GM12878 (cell line): ENCODE results near the gene RFC3. TPM values are rescaled to one million over a fixed set of nuclear protein-coding genes. Genes with fewer than 3 reads are reported as not detected.

Source experiments
- ATAC-seq: fragments of 200-7000 bp; cut with Tn5 transposase; 3 replicates; pipeline ENCODE4 v1.9.1; 2020; ENCODE audit warnings: mild to moderate bottlenecking, moderate library complexity
- BruUV-seq: library from RNA; stranded (reverse); fragments of 400-500 nt; replicated peaks from 2 replicates; lab custom pipeline; 2021; lab: Mats Ljungman, UMichigan
- CTCF ChIA-PET: fragments of 300-600 bp; sonication (Branson Sonifier 250); formaldehyde crosslinking; extraction: SDS; loops from one replicate; lab custom pipeline; 2021; ENCODE audit warnings: inconsistent platforms; lab: Yijun Ruan, JAX
- POLR2A ChIA-PET: fragments of 350-600 bp; formaldehyde crosslinking; extraction: SDS; loops from one replicate; lab custom pipeline; 2021; ENCODE audit warnings: inconsistent platforms; lab: Charles Lee
- RAD21 ChIA-PET: fragments of 300-600 bp; sonication (Branson Sonifier 250); formaldehyde crosslinking; loops from one replicate; lab custom pipeline; 2023; ENCODE audit warnings: antibody characterized with exemption; ENCODE audit not compliant: unreplicated experiment; lab: Charles Lee
- SMC1A ChIA-PET: fragments of 300-600 bp; sonication (Branson Sonifier 250); formaldehyde crosslinking; loops from one replicate; lab custom pipeline; 2023; ENCODE audit not compliant: unreplicated experiment, uncharacterized antibody; lab: Charles Lee
- DNase-seq: peaks from one replicate; pipeline ENCODE4 v3.0.0-alpha.2; 2011; ENCODE audit warnings: low read depth, low spot score
- FAIRE-seq: peaks from 3 replicates; lab custom pipeline; 2011; peaks lifted over from hg19 to GRCh38; lab: Jason Lieb, UNC
- H2AFZ ChIP-seq: 2 replicates; pipeline ENCODE4 v1.6.0; 2011; ENCODE audit warnings: low read depth, low read length, control low read depth; ENCODE audit not compliant: control insufficient read depth
- H3K27ac ChIP-seq: 2 replicates; pipeline ENCODE4 v1.5.1; 2011; ENCODE audit warnings: control low read depth; ENCODE audit not compliant: control insufficient read depth, insufficient read depth
- H3K27me3 ChIP-seq, 2 experiments: replicated peaks in 1 of 2; 2 replicates each; pipeline versions ENCODE4 v1.6.0 to v1.6.1; 2011; ENCODE audit warnings: low read length in 1 of 2; ENCODE audit not compliant: control insufficient read depth in 2 of 2, insufficient read depth in 2 of 2
- H3K36me3 ChIP-seq, 2 experiments: 2 replicates each; pipeline ENCODE4 v1.5.1; 2011; ENCODE audit warnings: low read length in 1 of 2; ENCODE audit not compliant: control insufficient read depth in 2 of 2, insufficient read depth in 2 of 2
- H3K4me1 ChIP-seq: 2 replicates; pipeline ENCODE4 v1.6.1; 2011; ENCODE audit warnings: mild to moderate bottlenecking, low read length, moderate library complexity, mixed read lengths; ENCODE audit not compliant: control insufficient read depth, insufficient read depth
- H3K4me2 ChIP-seq: 2 replicates; pipeline ENCODE4 v1.6.0; 2011; ENCODE audit warnings: control low read depth; ENCODE audit not compliant: control insufficient read depth, insufficient read depth
- H3K4me3 ChIP-seq: fragments of 200-600 bp; sonication (generic); 2 replicates; pipeline ENCODE4 v1.5.1; 2016
- H3K79me2 ChIP-seq: 2 replicates; pipeline ENCODE4 v1.6.0; 2011; ENCODE audit warnings: low read length; ENCODE audit not compliant: control insufficient read depth, insufficient read depth
- H3K9ac ChIP-seq: 2 replicates; pipeline ENCODE4 v1.8.0; 2011; ENCODE audit warnings: low read length, control low read depth, mixed read lengths; ENCODE audit not compliant: control insufficient read depth, insufficient read depth
- H3K9me3 ChIP-seq: replicated peaks from 3 replicates; pipeline ENCODE4 v1.5.1; 2011; ENCODE audit warnings: mild to moderate bottlenecking, low read length; ENCODE audit not compliant: control insufficient read depth, insufficient read depth
- H4K20me1 ChIP-seq: 2 replicates; pipeline ENCODE4 v1.6.0; 2011; ENCODE audit not compliant: control insufficient read depth, insufficient read depth
- CEBPB ChIP-seq, 2 experiments: fragments of 150-350 bp in 1 of 2; IDR thresholded peaks; 2 replicates each; pipeline ENCODE4 v1.6.1; 2012 to 2014; ENCODE audit warnings: low read depth in 2 of 2, low read length in 2 of 2, borderline replicate concordance in 1 of 2, inconsistent platforms in 1 of 2
- DPF2 ChIP-seq: fragments of 450-650 bp; IDR thresholded peaks from 2 replicates; pipeline ENCODE4 v1.6.1; 2017; ENCODE audit warnings: mild to moderate bottlenecking
- HDAC6 ChIP-seq: fragments of 200-600 bp; sonication (generic); IDR thresholded peaks from one replicate; pipeline ENCODE4 v1.8.0; 2017; ENCODE audit warnings: antibody characterized with exemption; ENCODE audit not compliant: unreplicated experiment
- SUZ12 ChIP-seq: fragments of 200-600 bp; sonication (generic); IDR thresholded peaks from one replicate; pipeline ENCODE4 v1.6.1; 2018; ENCODE audit warnings: antibody characterized with exemption, mild to moderate bottlenecking; ENCODE audit not compliant: unreplicated experiment
- WGBS: methylation state at CpG from one replicate; pipeline ENCODE4 v1.1.6; 2016; ENCODE audit warnings: low lambda C conversion rate; ENCODE audit not compliant: insufficient replicate concordance, insufficient coverage; ENCODE audit errors: missing lambda C conversion rate; 5-methylcytosine and 5-hydroxymethylcytosine counted together
- in situ Hi-C: fragments of 300-500 bp; cut with MboI; formaldehyde crosslinking; loops from 9 replicates; pipeline ENCODE4 v1.14.3; 2018; ENCODE audit warnings: mixed read lengths
- intact Hi-C: fragments of 100-400 bp; cut with micrococcal nuclease; formaldehyde crosslinking; loops from one replicate; pipeline ENCODE4 v1.14.2; 2022; ENCODE audit not compliant: unreplicated experiment
- polyA plus RNA-seq, 11 experiments: library from polyadenylated mRNA; depleted of rRNA in 4 of 11; unstranded in 6 of 11; stranded (reverse) in 5 of 11; fragments of >200 nt; fragmentation: Nextera tagmentation in 4 of 11; fragmentation: Illumina TruSeq in 1 of 11; extraction: Ambion mirVana in 4 of 11; extraction: Trizol in 1 of 11; gene quantifications; 1 replicate in 1 of 11; 2 replicates in 10 of 11; pipeline versions ENCODE4 v1.2.1 to v1.2.3, GENCODE V29; 2011 to 2016; ENCODE audit warnings: inconsistent platforms in 2 of 11, missing spikeins in 2 of 11, low read depth in 1 of 11
- total RNA-seq, 4 experiments: library from RNA; depleted of rRNA in 3 of 4; stranded (reverse); fragments of >200 nt in 3 of 4; fragmentation: Illumina TruSeq in 1 of 4; extraction: Trizol in 1 of 4; gene quantifications; 2 replicates each; pipeline versions ENCODE4 v1.2.1 to v1.2.3, GENCODE V29; 2013 to 2021
- TF ChIP-seq, protein P1 (sequence below): fragments of 450-650 bp; IDR thresholded peaks from 2 replicates; pipeline ENCODE4 v1.6.1; 2016; ENCODE audit warnings: mild to moderate bottlenecking
- TF ChIP-seq, protein P2 (sequence below): fragments of 450-650 bp; conservative IDR thresholded peaks from 2 replicates; pipeline ENCODE4 v1.6.1; 2017; ENCODE audit warnings: mild to moderate bottlenecking, moderate library complexity

The RFC3 gene
- total and polyA plus RNA-seq, 10 of the 15 experiments (the other 5 are each of a cell fraction or from before 2014, with no cell fraction given) = 57.6 to 98.9 (median 81.3) TPM

DNA sequence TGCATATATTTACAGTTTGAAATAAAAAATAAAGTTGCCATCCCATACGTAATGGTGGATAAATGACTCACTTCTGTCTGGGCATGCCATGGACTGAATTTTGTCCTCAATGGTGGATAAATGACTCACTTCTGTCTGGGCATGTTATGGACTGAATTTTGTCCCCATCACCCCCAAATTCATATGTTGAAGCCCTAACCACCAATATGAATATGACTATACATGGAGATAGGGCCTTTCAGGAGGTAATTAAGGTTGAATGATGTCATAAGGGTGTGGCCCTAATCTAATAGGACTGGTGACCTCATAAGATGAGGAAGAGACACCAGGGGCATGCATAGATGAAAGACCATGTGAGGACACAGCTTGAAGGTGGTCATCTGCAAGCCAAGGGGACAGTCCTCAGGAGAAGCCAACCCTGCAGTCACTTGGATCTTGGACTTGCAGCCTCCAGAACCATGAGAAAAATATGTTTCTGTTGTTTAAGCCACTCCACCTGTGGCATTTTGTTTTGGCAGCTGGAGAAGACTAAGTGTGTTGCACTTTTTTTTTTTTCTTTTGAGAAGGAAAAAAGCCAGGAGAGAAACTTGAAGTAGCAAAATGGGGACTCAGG, 41.8 kb downstream of the RFC3 start (continued):
- TF ChIP-seq, protein P1, sequence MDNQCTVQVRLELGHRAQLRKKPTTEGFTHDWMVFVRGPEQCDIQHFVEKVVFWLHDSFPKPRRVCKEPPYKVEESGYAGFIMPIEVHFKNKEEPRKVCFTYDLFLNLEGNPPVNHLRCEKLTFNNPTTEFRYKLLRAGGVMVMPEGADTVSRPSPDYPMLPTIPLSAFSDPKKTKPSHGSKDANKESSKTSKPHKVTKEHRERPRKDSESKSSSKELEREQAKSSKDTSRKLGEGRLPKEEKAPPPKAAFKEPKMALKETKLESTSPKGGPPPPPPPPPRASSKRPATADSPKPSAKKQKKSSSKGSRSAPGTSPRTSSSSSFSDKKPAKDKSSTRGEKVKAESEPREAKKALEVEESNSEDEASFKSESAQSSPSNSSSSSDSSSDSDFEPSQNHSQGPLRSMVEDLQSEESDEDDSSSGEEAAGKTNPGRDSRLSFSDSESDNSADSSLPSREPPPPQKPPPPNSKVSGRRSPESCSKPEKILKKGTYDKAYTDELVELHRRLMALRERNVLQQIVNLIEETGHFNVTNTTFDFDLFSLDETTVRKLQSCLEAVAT = no peak

DNA sequence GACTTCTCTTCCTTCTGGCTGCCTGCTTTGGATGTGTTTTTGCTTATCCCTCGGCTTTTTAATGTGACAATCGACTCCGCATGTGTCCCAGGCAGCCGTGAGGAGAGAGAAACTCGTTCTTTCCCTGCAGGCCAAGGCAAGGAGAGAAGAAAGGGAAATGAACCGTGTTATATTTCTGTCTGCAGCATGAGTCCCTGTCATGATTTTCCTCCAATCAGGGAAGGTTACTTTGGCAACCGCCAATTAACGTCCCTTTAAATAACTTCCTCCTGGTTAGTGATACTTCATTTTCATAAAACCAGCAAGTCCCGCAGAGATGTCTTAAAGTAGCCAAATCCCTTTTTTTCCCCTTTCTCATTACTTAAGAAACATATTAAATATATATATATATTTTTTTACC, 42.6 kb downstream of the RFC3 start:
- in situ Hi-C loops = no loop called here
- no TSS peak for BruUV-seq
- ChIA-PET CTCF (no interaction called here), RAD21 (no interaction called here), SMC1A (interaction anchor here (0.6 kb wide), 2 partner anchors 289 to 1154 kb away, joined by 3 read pairs; no protein-coding TSS in a partner anchor), POLR2A (no interaction called here)
- Histone ChIP-seq H3K27me3 (no peaks in the 10 kb centered on the region), H4K20me1 (no peaks in the 10 kb centered on the region), H3K36me3 (no peaks in the 10 kb centered on the region; a peak in 1 of 4 replicates), H3K27ac (no peak overlapping the region), H3K4me2 (no peak overlapping the region), H3K4me3 (no peak overlapping the region), H3K9me3 (no peaks in the 10 kb centered on the region; the same call in 2 of the 3 replicates), H3K4me1 (no peaks in the 10 kb centered on the region), H3K79me2 (no peaks in the 10 kb centered on the region), H2AFZ (no peak overlapping the region), H3K9ac (no peak overlapping the region)
- DNase-seq (no peak), ATAC-seq (no peak), FAIRE-seq (no peak)
- 67% methylated on average over 9 of the region's 9 CpGs for WGBS
- intact Hi-C loops = no loop called here
- TF ChIP-seq, protein P2, sequence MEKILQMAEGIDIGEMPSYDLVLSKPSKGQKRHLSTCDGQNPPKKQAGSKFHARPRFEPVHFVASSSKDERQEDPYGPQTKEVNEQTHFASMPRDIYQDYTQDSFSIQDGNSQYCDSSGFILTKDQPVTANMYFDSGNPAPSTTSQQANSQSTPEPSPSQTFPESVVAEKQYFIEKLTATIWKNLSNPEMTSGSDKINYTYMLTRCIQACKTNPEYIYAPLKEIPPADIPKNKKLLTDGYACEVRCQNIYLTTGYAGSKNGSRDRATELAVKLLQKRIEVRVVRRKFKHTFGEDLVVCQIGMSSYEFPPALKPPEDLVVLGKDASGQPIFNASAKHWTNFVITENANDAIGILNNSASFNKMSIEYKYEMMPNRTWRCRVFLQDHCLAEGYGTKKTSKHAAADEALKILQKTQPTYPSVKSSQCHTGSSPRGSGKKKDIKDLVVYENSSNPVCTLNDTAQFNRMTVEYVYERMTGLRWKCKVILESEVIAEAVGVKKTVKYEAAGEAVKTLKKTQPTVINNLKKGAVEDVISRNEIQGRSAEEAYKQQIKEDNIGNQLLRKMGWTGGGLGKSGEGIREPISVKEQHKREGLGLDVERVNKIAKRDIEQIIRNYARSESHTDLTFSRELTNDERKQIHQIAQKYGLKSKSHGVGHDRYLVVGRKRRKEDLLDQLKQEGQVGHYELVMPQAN = no peak
- TF ChIP-seq HDAC6 (no peak), CEBPB (IDR thresholded peaks at IDR 0.05; ENCODE audit: borderline replicate concordance in 1 of 2, low read depth in 2 of 2, low read length in 2 of 2) (no peak), SUZ12 (no peak), DPF2 (no peak)
